ENCODE measurements around the gene ARMCX6. TPM values are rescaled to one million over a fixed set of nuclear protein-coding genes. Genes with fewer than 3 reads are reported as not detected.
"Not testable (repeated sequence)": the region's sequence is repeated elsewhere in the genome, so short reads cannot be mapped to it uniquely, and the experiment has no call there.

ARMCX6 gene
- 32.8 and 33.5 TPM in 2 replicates for total RNA-seq (2014; rRNA removed)
- polyA plus RNA-seq (2012) = 94.0 TPM

DNA sequence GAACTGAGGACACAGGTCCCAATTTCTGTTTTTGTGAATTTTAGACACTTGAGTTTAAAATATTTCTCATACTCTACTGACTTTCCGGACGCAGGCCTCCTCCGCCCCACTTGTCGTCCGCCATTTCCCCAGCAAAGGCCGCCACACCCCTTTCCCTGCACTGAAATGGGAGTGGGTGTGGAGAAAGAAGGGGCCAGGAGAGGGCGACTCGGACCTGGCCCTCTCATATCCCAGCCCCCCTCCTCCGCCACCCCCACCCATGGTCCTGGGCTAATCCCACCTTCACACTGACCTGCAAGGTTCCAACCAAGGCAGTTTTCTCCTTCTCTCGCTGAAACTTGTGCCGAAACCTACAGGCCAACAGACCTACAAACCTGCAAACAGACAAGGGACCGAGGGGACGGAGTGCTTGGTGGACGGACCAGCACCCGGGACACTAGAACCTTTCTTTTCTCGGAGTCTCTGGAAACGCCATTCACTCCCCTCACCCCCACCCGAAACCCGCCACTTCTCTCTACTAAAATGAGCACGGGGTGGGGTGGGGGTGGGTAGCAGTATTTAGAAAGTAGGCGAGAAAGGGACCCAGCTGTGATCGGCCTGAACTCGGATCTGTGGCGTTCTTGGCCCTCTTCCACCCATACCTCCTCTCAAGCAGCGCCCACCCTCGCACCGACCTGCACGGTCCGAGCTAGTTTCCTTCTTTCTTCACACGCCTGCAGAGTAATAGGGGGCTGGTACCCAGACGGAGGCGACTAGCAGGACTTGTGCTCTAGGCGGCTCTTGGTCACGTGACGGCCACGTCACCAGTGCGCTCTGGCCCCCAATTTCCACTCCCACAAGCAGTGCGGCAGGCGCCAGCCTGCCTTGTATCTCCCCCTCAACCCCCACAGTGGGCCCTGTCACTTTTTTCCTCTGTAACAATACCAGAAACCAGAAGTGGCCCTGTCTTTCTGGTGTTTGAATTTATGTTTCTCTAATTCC lies at the start of gene ARMCX6:
TSS of gene ARMCX6 (minus strand) at position 790 of the 981 bp plus-strand sequence. CDS start 1,380 bp downstream, outside the sequence.
- DNase-seq (ENCODE audit: low read depth) = peak; percentile 57

DNA sequence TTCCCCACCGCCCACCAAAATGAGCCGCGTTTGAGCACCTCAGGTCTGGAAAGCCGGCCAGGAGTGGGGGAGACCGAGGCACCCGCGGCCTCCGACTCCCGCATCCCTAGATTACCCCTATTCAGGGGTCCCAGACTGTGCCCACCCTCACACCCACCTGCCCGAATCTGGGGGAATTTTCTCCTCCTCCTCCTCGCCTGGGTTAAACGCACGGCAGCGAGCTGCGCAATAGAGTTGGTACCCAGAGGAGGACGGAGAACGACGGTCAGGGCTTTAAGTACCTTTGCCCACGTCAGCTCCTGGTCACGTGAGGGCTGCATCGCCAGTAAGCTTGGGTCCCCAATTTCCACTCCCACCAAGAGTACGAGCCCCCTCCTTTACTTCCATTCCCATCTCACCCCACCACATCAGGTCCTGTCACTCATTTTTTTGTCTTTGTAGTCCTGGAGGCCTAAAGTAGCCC lies 41.8 kb upstream of the ARMCX6 start, which contains the start of gene ARMCX2:
TSS of gene ARMCX2 (minus strand) at position 250 of the 463 bp plus-strand sequence. CDS start 2,262 bp downstream, outside the sequence.
- peak; percentile 89 for DNase-seq (ENCODE audit: low read depth)

DNA sequence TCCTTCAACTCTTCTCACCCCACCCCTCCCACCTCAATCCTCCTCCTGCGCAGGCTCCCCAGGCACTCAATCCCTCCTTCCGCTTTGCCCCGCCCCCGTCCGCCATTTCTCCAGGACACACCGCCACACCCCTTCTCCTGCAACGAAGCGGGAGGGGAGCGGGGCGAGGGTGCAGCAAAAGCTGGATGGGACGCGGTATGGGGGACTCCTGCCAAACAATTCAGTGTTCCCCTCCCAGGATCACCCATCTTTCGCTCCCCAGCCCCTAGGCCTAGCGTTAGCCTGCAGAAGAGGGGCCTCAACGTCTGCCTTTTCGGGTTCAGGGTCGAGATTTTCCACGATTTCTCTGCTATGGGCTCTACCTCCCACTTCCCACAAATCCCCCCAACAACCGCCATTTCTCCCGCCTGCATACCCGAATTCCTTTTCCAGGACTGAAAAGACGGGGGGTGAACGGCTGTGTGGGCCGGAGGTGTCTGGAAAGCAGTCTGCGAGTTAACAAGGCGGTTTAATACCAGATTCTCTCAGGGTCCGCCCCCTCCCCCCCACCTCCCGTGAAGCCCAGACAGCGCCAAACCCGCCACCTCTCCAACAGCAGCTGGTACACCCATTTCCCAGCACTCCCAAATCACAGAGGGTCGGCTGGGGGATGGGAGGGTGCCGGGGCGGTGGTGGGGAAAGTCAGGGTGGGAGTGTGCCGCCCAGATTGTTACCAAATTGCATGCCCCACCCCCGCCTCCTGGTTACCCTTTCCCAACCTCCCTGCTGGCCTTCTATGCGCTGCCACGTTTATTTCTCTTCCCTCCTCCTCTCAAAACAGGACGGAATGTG lies 41.1 kb upstream of the ARMCX6 start:
- DNase-seq (ENCODE audit: low read depth) = peak; percentile 54

DNA sequence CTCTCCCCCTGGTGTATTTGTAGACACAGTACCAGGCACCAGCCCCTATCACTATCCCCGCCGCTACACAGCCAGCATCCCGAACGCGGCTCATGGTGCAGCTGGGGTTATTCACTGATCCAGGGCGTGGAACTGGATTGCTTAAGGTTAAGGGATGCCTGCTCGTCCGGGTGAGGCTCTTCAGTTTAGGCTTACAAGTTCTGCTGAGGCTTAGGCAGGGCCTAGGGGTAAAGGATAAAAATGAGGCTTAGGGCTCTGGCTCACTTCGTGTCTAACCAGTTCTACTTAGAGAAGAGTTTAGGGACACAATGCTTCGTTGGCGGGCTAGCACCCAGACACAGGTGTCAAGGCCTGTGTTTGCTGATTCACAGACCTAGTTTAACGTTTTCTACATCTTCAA lies 39.7 kb upstream of the ARMCX6 start:
- no peak for DNase-seq (ENCODE audit: low read depth)

DNA sequence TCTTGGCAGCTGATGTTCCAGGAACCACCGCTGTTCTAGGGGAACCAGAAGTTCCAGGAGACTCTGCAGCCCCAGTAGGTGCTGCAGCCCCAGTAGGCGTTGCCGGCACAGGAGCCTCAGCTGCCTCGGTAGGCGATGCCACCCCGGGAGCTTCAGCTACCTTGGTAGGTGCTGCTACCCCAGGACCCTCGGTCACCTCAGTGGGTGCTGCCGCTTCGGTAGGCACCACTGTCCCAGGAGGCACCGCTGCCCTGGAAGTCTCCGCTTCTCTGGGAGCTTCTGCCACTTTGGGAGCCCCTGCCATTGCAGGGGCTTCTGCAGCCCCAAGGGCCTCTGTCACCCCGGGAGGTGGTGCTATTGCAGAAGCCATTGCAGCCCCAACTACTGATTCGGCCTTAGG lies 39.0 kb upstream of the ARMCX6 start:
- no peak for DNase-seq (ENCODE audit: low read depth)

DNA sequence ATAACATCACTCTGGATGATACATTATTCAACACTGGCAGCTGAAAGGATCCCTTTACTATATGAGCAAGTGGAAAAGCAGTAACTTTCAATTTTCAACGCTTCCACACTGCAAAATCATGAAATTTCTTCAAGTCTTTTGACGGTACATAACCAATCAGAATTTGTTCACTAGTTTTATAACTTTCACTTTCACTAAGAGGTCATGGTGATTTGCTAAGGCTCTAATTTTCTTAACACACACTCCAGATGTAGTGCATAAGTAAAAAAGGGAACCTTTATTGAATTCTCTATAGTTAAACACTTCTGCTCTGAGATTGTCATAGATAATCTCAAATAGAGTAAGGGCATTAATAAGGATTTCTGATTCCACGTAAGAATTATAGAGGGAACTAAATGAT lies 37.7 kb upstream of the ARMCX6 start:
- no peak for DNase-seq (ENCODE audit: low read depth)

DNA sequence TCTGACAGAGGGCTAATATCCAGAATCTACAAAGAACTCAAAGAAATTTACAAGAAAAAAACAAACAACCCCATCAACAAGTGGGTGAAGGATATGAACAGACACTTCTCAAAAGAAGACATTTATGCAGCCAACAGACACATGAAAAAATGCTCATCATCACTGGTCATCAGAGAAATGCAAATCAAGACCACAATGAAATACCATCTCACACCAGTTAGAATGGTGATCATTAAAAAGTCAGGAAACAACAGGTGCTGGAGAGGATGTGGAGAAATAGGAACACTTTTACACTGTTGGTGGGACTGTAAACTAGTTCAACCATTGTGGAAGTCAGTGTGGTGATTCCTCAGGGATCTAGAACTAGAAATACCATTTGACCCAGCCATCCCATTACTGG lies 29.9 kb upstream of the ARMCX6 start:
- DNase-seq (ENCODE audit: low read depth) = not testable (repeated sequence)

DNA sequence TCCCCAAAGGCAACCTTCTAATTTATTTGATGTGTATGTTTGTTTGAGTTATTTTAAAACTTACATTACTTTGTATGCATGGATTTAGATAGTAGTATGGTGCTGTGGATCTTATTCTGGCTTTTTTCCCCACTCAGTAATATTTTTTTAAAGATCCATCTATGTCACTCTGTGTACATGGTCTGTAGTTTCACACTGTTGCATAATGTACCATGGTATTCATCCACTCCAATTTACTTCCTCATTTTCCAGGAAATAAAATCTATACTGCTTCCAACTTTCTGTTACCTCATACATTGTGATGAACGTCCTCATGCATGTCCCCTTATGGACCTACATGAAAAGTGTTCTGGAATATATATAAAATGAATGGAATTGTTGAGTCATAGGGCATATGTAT lies 24.3 kb upstream of the ARMCX6 start:
- no peak for DNase-seq (ENCODE audit: low read depth)

DNA sequence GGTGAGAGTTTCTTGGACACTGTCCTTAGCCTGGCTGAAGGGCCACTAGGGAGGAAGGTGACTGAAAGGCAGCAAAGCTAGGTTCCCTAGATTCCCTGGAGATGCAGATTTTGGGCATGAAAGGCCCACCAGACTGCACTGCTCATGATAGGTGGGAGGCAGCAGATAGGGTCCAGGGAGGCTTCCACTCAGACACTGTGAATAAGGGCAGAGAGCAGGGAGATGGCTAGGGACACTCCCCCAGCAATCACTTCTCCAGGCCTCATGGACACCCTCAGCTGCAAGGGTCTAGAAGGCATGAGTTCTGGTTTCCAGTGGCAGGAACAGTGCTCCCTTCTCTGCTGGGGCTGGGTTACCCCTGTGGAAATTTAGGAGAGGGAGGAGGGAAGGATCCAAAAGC lies 21.8 kb upstream of the ARMCX6 start:
- DNase-seq (ENCODE audit: low read depth) = no peak

DNA sequence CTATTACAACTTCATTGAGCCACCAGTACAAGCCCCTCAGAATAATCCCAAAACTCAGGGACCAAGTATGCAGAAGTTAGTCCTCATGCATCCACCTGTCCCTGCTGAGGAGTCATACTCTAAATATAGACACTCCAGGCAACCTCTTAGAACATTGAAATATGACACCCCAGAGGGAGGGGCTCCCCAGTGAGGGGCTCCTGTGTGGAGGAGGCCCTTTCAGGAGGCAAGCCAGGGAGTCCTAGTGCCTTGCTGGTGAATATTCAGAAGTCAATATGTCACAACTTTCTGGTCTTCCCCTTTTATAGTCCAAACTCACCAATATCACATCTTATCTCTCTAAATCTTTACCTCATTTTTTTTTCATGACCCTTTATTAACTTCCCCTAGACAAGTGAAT lies 1.6 kb upstream of the ARMCX6 start:
- DNase-seq (ENCODE audit: low read depth) = peak; percentile 62

DNA sequence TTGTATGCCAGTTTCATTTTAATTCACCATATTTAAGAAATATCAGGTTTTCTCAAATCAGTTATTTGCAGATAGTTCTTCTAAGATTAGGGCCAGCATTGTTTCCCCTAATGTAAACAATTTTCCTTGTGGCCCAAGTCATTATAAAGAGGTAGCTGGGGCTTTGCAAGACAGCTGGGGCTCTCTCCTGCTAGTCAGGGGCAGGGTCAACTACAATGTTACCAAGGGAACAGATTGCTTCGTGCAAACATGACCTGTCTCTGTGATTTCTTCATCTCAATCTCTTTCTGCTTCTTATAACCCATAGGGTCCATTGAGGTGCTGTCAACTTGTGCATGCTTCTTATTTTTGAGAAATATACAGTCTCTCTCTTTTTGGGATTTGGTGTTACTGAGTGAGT lies 12.1 kb downstream of the ARMCX6 start:
- no peak for DNase-seq (ENCODE audit: low read depth)

DNA sequence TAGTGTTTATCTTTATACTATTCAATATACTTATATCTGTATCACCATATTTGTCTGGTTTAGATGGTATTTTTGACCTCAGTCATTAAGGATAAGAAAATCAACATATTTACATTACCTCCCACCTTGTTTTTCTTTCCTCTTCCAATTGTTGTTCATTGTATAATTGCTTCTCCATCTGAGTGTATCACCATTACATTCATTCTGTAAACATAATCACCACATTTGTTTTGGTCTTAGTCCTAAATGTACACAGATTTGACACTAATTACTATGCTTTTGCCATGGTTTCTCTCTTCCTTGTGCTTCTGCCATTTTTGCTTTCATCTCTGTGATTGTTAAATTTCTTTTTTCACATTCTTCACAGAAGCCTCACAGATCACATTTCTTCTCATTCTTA lies 12.7 kb downstream of the ARMCX6 start:
- DNase-seq (ENCODE audit: low read depth) = no peak

DNA sequence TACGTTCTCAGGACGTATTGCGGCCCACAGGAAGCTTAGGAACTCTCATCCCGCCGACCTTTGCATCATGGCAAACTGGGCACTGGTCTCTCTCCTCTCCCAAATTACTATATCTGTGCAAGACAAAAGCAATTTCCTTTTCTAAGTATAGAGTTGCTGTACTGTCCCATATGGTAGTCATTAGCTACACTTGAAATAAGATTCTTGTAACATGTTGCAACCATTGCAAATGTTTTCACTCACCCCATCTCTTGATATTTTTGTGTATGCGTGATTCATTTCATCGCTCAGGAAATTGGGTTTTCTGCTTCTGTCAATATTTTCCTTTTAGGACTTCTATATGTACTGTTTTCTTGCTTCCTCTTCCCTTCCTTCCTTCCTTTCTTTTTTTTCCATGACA lies 15.7 kb downstream of the ARMCX6 start:
- DNase-seq (ENCODE audit: low read depth) = no peak

DNA sequence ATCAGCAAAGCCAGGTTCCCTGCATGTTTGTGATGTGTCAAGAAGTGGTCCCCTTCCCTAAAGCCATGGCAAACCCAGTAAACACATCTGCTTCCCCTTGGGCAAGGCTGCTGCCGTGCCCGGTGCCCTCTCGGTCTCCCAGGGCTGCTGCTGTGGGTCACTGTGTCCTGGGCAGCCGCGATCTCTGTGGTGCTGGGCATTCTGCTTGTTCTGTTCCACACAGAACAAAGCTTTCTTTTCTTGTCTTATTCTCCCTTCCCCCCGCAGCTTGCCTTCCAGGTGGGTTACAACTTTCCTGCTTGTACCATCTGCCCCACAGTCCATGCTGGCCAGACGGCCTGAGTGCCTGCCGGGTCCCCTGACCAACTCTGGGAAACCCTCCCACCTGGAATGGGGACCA lies 18.2 kb downstream of the ARMCX6 start:
- not testable (repeated sequence) for DNase-seq (ENCODE audit: low read depth)

DNA sequence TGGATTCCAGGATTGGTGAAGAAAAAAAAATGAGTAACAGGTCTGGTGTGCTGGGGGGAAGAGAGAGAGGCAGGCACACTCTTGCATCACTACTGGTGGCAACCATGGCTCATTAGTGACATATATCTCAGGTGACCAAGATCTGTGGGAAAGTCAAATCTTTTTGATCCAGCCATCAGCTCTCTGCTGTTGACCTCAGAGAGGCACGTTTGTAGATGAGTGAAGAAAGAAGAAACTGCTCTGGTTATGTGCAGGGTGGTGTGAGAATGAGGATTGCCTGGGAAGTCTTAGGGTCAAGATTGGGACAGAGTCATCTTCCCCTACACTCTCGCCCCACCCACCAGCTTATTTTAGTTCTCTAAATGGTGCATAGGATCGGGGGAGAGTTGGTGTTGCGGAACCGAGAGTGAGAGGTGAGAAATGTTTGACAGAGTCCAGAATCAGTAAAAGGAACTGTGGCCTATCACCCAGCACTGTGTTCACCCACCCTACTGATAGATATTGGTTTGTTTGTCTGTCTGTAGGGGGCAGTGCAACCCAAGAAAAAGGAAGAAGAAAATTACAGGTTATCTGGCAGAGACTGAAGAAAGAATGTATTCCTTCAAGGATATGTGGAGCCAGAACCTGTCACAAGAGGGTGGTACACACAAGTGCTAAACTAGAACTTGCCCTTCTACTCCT lies 21.9 kb downstream of the ARMCX6 start:
- peak; percentile 72 for DNase-seq (ENCODE audit: low read depth)

Other genes starting within 250 kb of the ARMCX6 start
- not detected in 2 replicates for gene BTK, start 231.8 kb downstream of the ARMCX6 start, total RNA-seq (2014; rRNA removed)
- gene RPL36A, start 227.0 kb downstream of the ARMCX6 start, total RNA-seq (2014; rRNA removed) = 1,273 and 1,873 TPM in 2 replicates
- 52.1 and 62.6 TPM in 2 replicates for gene GLA, start 210.1 kb downstream of the ARMCX6 start, total RNA-seq (2014; rRNA removed)
- gene HNRNPH2, start 209.8 kb downstream of the ARMCX6 start, total RNA-seq (2014; rRNA removed) = 65.1 and 71.9 TPM in 2 replicates
- gene ARMCX4, start 132.5 kb downstream of the ARMCX6 start, total RNA-seq (2014; rRNA removed) = 0.92 and 1.2 TPM in 2 replicates
- 52.3 and 73.5 TPM in 2 replicates for gene ARMCX1, start 67.5 kb downstream of the ARMCX6 start, total RNA-seq (2014; rRNA removed)
- gene ARMCX3, start 5.2 kb upstream of the ARMCX6 start, total RNA-seq (2014; rRNA removed) = 45.4 and 47.0 TPM in 2 replicates
- gene ARMCX2, start 41.9 kb upstream of the ARMCX6 start, total RNA-seq (2014; rRNA removed) = 199 and 221 TPM in 2 replicates

Data from LHCN-M2 (cell line).